Superior temporal gyrus (tissue), 1 donor: Measurements from ENCODE around the gene CCS.
"Not testable (repeated sequence)": the region's sequence is repeated elsewhere in the genome, so short reads cannot be mapped to it uniquely, and the experiment has no call there.

ENCODE experiments used
- DNase-seq: peaks from one replicate; pipeline ENCODE4 v3.0.0-alpha.2; 2016; ENCODE audit errors: extremely low spot score

Gene CCS

GRCh38 chr11:66592457-66593302, at the start of gene CCS, which contains the start of gene CCDC87:
CCS (plus strand) TSS chr11:66593185; CDS start chr11:66593262, 77 bp downstream.
CCDC87 (minus strand) TSS chr11:66593063; CDS start chr11:66593015, 48 bp downstream.
- peak; percentile 96 for DNase-seq

- DNase-seq: peak; percentile 34
Measured at GRCh38 chr11:66543263-66544107, 49.5 kb upstream of the CCS start.

- DNase-seq: not testable (repeated sequence)
Measured at GRCh38 chr11:66544952-66545351, 48.0 kb upstream of the CCS start.

GRCh38 chr11:66545701-66546367, 47.2 kb upstream of the CCS start, which contains the start of gene ZDHHC24:
ZDHHC24 (minus strand) TSS chr11:66546048; CDS start chr11:66546003, 45 bp downstream.
- DNase-seq: peak; percentile 97

- DNase-seq: no peak
Measured at GRCh38 chr11:66546368-66546965, 46.5 kb upstream of the CCS start, which contains the start of gene ACTN3. ACTN3 (plus strand) TSS chr11:66546903; CDS start chr11:66546938, 35 bp downstream.

- no peak for DNase-seq
Measured at GRCh38 chr11:66546966-66547661, 45.9 kb upstream of the CCS start.

GRCh38 chr11:66547662-66548009, 45.3 kb upstream of the CCS start:
- DNase-seq: no peak

- DNase-seq: no peak
Measured at GRCh38 chr11:66548041-66548440, 44.9 kb upstream of the CCS start.

- no peak for DNase-seq
Measured at GRCh38 chr11:66548774-66549630, 44.0 kb upstream of the CCS start.

- DNase-seq: no peak
Measured at GRCh38 chr11:66549696-66550095, 43.3 kb upstream of the CCS start.

GRCh38 chr11:66550887-66551286, 42.1 kb upstream of the CCS start:
- DNase-seq: no peak

GRCh38 chr11:66554602-66555001, 38.4 kb upstream of the CCS start:
- no peak for DNase-seq

GRCh38 chr11:66555416-66555815, 37.6 kb upstream of the CCS start:
- no peak for DNase-seq

GRCh38 chr11:66556086-66556485, 36.9 kb upstream of the CCS start:
- no peak for DNase-seq

GRCh38 chr11:66557733-66558326, 35.2 kb upstream of the CCS start:
- no peak for DNase-seq

GRCh38 chr11:66559142-66559865, 33.7 kb upstream of the CCS start:
- DNase-seq: no peak

- no peak for DNase-seq
Measured at GRCh38 chr11:66559866-66560676, 32.9 kb upstream of the CCS start.
